ENCODE results near the gene BACH2.

DNA sequence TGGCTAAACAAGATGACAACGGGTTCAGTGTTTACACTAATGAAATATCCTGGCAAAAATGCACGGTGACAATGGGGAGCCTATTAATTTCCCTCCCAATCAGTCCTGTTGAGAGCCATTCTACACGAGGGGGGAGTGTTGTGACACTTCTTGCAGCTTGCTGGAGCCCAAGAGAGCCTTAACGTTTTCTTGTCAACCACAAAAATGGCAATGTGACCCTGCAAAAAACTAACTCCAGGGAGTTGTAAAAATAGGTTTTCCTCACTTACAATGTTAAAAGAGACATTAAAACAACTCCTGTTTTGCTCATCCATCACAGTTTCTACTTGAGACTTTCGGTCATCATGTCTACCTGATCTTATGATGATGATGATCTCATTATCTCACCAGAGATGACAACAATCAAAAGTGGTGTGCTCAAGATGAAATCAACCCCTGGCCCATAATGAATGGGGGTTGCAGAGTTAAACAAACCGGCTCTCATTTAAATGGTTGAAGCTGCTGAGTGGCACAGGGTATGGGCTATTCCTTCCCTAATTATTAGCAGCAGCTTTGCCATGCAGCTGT lies 344.5 kb downstream of the BACH2 start:
- no peak for TF ChIP-seq HDAC2 (IDR thresholded peaks at IDR 0.05)
- TF ChIP-seq MYC (IDR thresholded peaks at IDR 0.05; ENCODE audit: insufficient read depth, insufficient read length, insufficient replicate concordance, low read length, severe bottlenecking) = no peak
- no peak for TF ChIP-seq GABPA (IDR thresholded peaks at IDR 0.05; ENCODE audit: low read depth)
- no peak for TF ChIP-seq BRCA1 (IDR thresholded peaks at IDR 0.05; ENCODE audit: low read depth, low read length)
- no peak for TF ChIP-seq SIX5 (IDR thresholded peaks at IDR 0.05; ENCODE audit: low read depth, low read length, severe bottlenecking)
- TF ChIP-seq, protein P1, sequence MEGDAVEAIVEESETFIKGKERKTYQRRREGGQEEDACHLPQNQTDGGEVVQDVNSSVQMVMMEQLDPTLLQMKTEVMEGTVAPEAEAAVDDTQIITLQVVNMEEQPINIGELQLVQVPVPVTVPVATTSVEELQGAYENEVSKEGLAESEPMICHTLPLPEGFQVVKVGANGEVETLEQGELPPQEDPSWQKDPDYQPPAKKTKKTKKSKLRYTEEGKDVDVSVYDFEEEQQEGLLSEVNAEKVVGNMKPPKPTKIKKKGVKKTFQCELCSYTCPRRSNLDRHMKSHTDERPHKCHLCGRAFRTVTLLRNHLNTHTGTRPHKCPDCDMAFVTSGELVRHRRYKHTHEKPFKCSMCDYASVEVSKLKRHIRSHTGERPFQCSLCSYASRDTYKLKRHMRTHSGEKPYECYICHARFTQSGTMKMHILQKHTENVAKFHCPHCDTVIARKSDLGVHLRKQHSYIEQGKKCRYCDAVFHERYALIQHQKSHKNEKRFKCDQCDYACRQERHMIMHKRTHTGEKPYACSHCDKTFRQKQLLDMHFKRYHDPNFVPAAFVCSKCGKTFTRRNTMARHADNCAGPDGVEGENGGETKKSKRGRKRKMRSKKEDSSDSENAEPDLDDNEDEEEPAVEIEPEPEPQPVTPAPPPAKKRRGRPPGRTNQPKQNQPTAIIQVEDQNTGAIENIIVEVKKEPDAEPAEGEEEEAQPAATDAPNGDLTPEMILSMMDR (IDR thresholded peaks at IDR 0.05 in 2 of 3, conservative IDR thresholded peaks at IDR 0.05 in 1 of 3; ENCODE audit: control insufficient read depth in 2 of 3, extremely low read depth in 1 of 3, insufficient read depth in 1 of 3, low read depth in 3 of 3, low read length in 3 of 3) = no peak
